GM21360 (cell line): ENCODE results near the gene CIAO2A.
"Not testable (repeated sequence)": the region's sequence is repeated elsewhere in the genome, so short reads cannot be mapped to it uniquely, and the experiment has no call there.

Experiments used
- ATAC-seq: cut with Tn5 transposase; IDR thresholded peaks from one replicate; pipeline ENCODE4 v1.9.1; 2021; ENCODE audit warnings: mild to moderate bottlenecking, moderate library complexity; ENCODE audit not compliant: unreplicated experiment

CIAO2A gene

DNA sequence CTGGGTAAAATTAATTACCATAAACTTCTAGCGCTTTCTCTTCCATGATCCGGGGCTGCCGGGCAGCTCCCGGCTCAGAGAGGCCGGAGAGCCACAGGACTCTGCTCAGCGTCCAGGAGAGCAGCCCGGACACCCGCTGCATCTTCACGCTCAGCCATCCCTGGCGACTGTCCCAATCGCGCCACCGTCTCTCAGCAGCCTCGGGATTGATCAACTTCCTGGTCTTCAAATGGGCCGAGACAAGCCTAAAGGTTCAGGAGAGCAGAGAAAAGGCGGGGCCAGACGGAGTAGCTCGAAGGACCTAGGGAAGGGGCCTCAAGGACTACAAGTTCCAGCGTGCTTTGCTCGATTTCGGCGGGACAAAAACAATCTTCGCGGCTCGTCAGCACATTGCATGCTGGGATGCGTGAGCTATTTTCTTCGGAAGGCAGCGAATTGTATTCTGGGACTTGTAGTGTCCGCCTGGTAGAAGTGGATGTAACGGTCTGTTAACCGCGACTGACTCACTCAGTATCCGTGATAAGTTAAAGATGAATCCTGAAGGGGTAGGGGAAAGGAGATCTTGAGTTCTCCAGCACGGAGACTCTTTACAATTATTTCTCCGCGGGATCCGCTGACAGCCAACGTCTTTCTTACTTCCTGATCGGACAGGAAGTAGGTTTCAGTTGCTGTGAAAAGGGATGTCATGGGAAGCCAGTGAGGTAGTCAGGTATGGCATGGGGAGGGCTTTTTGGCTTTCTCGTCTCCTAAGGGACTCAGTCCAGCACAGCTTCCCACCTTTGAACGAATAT lies at the start of gene CIAO2A:
Gene CIAO2A (minus strand): TSS at position 212 of the 791 bp plus-strand sequence. CDS start 70 bp downstream, at position 142.
- ATAC-seq: peak; percentile 56

DNA sequence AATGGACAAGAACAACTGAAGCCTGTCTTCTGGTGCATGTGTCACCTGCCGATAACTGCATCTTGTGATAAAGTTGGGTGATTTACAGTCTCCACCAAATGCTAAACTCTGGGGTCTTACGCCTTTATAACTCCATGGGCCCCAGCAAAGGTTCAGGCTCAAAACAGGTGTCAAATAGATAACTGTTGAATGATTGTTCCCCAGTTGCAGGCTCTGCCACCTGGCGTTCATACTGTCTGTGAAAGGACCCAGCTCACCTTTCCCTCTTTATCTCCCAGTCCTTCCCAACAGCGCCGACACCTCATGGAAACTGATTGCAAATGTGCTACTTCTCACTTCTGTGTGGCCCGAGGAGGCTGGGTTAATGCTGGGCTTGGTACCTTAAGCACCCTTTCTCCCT lies 49.6 kb upstream of the CIAO2A start:
- no peak for ATAC-seq

DNA sequence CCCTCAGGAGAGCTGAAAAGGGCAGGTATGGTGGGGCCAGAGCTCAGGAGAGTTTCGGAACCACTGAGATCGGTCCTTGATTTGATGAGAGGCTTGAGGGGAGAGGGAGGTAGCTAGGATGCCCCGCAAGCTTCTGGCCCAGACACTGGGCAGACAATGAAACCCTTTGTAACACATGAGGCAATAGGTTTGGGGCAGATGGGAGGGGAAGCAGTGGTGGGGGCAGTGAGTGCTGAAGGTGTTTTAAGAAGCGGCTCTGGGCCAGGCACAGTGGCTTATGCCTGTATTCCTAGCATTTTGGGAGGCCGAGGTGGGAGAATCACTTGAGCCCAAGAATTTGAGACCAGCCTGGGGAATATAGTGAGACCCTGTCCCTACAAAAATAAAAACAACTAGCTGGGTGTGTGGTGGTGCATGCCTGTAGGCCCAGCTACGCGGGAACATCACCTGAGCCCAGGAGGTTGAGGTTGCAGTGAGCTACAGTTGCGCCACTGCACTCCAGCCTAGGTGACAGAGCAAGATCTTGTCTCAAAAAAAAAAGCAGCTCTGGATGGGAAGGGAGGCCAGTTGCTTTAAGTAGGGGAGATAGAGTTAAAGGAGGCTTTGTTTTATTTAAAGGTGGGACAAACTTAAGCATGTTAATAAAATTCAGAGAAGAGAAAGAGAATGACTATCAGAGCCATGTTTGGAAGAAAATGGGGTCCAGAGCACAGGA lies 48.3 kb upstream of the CIAO2A start:
- no peak for ATAC-seq

GRCh38 chr15:64138331-64138941 lies 44.8 kb upstream of the CIAO2A start:
- no peak for ATAC-seq

DNA sequence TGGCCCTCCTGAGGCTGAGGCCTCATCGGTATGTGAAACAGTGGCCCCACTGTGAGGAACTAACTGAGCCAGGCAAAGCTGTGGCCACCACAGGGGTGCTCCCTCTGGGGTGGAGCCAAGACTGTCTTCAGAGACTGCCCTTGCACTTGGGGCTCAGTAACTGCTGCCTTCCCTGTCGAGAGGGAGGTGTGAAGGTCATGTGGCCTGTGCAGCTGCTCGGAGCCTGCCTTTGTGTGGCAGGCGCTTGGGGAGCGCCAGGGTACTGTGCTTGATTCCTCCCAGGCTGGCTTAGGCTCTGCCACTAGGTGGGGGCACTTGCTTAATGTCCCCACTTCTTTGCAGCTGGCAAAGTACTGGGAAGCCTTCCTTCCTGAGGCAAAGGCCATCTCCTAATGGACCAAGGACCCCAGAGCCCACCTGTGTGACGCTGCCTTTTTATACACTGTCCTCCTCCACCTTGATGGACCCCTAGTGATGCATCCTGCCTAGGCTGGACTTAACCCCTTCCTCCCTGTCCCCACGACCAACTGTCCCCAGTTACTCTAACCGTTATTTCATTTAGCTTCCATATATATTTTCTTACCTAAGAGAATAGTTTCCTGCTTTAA lies 43.7 kb upstream of the CIAO2A start:
- ATAC-seq: no peak

GRCh38 chr15:64136347-64136746 lies 42.7 kb upstream of the CIAO2A start:
- ATAC-seq: no peak

- ATAC-seq: no peak
These were observed 40.7 kb upstream of the CIAO2A start for GRCh38 chr15:64134345-64134829.

DNA sequence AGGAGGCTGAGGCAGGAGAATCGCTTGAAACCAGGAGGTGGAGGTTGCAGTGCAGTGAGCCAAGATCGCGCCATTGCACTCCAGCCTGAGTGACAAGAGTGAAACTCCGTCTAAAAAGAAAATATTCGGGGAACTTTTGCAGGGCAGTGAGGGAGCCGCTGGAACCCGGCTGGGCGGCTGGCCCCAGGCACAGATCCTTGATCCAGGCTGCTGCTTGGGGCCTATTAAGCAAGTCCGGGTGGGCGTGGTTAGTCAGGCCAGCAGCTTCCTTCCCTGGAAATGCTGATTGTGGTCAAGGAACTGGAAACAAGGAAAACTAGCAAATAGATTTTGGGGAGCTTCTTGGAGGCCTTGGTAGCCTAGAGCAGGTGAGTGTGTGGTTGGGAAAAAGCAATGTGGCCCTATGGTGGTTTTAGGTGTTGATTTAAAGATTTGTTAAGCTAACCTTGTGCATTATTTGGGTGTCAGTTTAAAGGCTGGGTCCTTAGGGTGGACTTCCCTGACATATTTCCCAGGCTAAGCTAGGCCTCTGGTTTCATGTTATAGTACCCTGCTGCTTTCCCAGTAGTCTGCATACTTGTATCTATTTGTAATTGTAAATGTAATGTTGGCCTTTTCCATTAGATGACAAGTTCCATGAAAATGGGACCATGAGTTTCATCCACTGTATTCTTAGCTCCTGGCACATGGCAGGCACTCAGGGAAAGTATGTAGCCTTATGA lies 40.1 kb upstream of the CIAO2A start:
- no peak for ATAC-seq

- no peak for ATAC-seq
These were observed 38.6 kb upstream of the CIAO2A start for GRCh38 chr15:64132217-64132616.

GRCh38 chr15:64131547-64131946 lies 37.9 kb upstream of the CIAO2A start:
- no peak for ATAC-seq

DNA sequence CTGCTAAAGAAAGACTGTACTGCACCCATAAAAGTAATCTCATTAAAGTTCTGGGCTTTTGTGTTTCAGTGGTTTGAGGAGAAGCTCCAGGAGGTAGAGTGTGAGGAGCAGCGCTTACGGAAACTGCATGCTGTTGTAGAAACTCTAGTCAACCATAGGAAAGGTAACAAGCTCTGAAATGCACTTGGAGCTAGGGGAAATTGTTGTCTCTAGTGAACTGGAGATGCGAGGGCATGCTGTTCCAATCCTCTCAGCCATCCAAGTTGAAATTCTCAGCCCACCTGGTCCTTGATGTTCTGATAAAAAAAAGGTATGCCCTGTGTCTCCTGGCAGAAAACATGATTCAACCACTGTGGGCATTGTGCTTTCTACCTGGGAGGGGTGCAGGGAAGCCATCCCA lies 36.5 kb upstream of the CIAO2A start:
- no peak for ATAC-seq

GRCh38 chr15:64127521-64128270 lies 34.1 kb upstream of the CIAO2A start:
- ATAC-seq: no peak

GRCh38 chr15:64125978-64126377 lies 32.3 kb upstream of the CIAO2A start:
- no peak for ATAC-seq

DNA sequence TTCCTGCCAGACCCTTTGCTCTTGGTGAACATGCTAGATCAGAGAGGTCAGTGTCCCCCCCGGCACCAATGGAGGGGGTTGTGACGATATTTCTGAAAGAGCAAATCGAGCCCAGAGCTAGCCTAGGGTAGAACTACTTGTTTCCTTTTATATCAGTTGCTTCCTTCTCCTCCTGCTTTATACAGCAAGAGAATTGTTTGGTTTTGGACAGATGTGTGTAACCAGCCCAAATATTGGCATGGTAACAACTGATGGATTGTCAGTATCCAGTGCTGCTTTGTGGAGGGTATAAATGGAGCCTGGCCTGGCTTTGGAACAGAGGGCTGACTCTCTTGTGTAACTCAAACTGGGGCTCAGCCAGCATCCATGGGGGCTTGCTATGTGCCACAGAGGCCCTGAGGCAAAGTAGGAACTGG lies 29.3 kb upstream of the CIAO2A start:
- ATAC-seq: no peak

- no peak for ATAC-seq
These were observed 28.8 kb upstream of the CIAO2A start for GRCh38 chr15:64122444-64122843.

DNA sequence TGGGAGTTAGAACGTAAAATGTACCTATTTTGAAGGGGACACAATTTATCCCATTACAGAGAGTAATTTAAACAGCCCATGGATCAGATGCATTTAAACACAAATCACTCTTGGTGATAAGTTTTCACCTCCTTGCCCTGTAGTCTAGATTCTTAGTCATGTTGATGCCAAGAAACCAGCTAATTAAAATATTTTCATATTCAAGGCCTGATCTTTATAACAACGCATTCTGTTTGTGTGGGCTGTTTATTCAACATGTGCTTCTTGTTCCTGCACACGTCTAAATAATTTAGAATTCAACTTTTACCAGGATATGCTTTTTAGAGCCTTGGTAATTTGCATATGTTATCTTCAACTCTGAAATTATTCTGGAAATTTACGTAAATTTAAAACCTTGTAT lies 28.0 kb upstream of the CIAO2A start:
- no peak for ATAC-seq

DNA sequence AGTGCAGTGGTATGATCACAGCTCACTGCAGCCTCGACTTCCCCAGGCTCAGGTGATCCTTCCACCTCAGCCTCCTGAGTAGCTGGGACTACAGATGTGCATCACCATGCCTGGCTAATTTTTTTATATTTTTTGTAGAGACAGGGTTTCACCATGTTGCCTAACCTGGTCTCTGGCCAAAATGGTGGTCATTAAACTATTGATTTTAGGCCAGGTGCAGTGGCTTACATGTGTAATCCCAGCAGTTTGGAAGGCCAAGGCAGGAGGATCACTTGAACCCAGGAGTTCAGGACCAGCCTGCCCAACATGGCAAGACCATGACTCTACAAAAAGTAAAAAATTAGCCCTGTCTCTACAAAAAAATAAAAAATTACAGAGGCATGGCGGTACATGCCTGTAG lies 26.7 kb upstream of the CIAO2A start:
- not testable (repeated sequence) for ATAC-seq

- ATAC-seq: no peak
These were observed 24.3 kb upstream of the CIAO2A start for GRCh38 chr15:64117759-64118487.

GRCh38 chr15:64112904-64113303 lies 19.3 kb upstream of the CIAO2A start:
- no peak for ATAC-seq
